Mesenchymal stem cell (in vitro differentiated cells and primary cell): ENCODE results near the gene FLT3.

ENCODE experiments used
- DNase-seq: peaks from one replicate; pipeline ENCODE4 v3.0.0-alpha.2; 2013
- H2AFZ ChIP-seq: one replicate; pipeline ENCODE4 v1.6.1; 2013; ENCODE audit warnings: low read depth, mild to moderate bottlenecking, control low read depth, inconsistent platforms, low read length, moderate library complexity
- H2AK5ac ChIP-seq: 2 replicates; pipeline ENCODE4 v1.6.1; 2013; ENCODE audit warnings: low read length, moderate library complexity, mild to moderate bottlenecking, inconsistent platforms; ENCODE audit not compliant: severe bottlenecking
- H2BK120ac ChIP-seq: one replicate; pipeline ENCODE4 v1.6.1; 2013; ENCODE audit warnings: low read depth, mild to moderate bottlenecking, inconsistent platforms, low read length, moderate library complexity
- H2BK12ac ChIP-seq, 2 experiments: one replicate each; pipeline ENCODE4 v1.6.1; 2013; ENCODE audit warnings: inconsistent platforms in 2 of 2, low read length in 2 of 2, mild to moderate bottlenecking in 2 of 2, moderate library complexity in 2 of 2, control low read depth in 1 of 2
- H2BK15ac ChIP-seq: one replicate; pipeline ENCODE4 v1.6.1; 2013; ENCODE audit warnings: mild to moderate bottlenecking, low read depth, inconsistent platforms; ENCODE audit not compliant: poor library complexity, severe bottlenecking
- H2BK5ac ChIP-seq: 2 replicates; pipeline ENCODE4 v1.6.1; 2013; ENCODE audit warnings: low read depth, mild to moderate bottlenecking, low read length, control low read depth, inconsistent platforms; ENCODE audit not compliant: poor library complexity, severe bottlenecking
- H3K14ac ChIP-seq, 2 experiments: one replicate each; pipeline ENCODE4 v1.6.1; 2013; ENCODE audit warnings: inconsistent platforms in 2 of 2, low read length in 2 of 2, control low read depth in 1 of 2, mild to moderate bottlenecking in 1 of 2, moderate library complexity in 1 of 2
- H3K18ac ChIP-seq, 2 experiments: one replicate each; pipeline ENCODE4 v1.6.1; 2013; ENCODE audit warnings: inconsistent platforms in 2 of 2, low read length in 2 of 2, control low read depth in 1 of 2, low read depth in 1 of 2, mild to moderate bottlenecking in 1 of 2
- H3K23ac ChIP-seq, 2 experiments: one replicate each; pipeline ENCODE4 v1.6.1; 2013; ENCODE audit warnings: inconsistent platforms in 2 of 2, low read length in 2 of 2, mild to moderate bottlenecking in 2 of 2, moderate library complexity in 2 of 2, control low read depth in 1 of 2
- H3K27ac ChIP-seq: 2 replicates; pipeline ENCODE4 v1.5.1; 2013; ENCODE audit warnings: mild to moderate bottlenecking, moderate library complexity, low read length, control low read depth, inconsistent platforms; ENCODE audit not compliant: poor library complexity, severe bottlenecking
- H3K27me3 ChIP-seq, 2 experiments: 2 replicates each; pipeline versions ENCODE4 v1.6.1 to v1.7.0; 2013; ENCODE audit warnings: low read length in 2 of 2, mild to moderate bottlenecking in 2 of 2, moderate library complexity in 2 of 2, control low read depth in 1 of 2, inconsistent platforms in 1 of 2; ENCODE audit not compliant: control insufficient read depth in 1 of 2, insufficient read depth in 1 of 2
- H3K36me3 ChIP-seq, 2 experiments: 2 replicates each; pipeline versions ENCODE4 v1.6.1 to v1.7.0; 2013; ENCODE audit warnings: low read length in 2 of 2, control low read depth in 1 of 2, inconsistent platforms in 1 of 2, low read depth in 1 of 2, mild to moderate bottlenecking in 1 of 2; ENCODE audit not compliant: insufficient read depth in 2 of 2, control insufficient read depth in 1 of 2
- H3K4ac ChIP-seq, 2 experiments: one replicate each; pipeline ENCODE4 v1.6.1; 2013; ENCODE audit warnings: inconsistent platforms in 2 of 2, low read length in 2 of 2, mild to moderate bottlenecking in 2 of 2, moderate library complexity in 2 of 2, control low read depth in 1 of 2, low read depth in 1 of 2
- H3K4me1 ChIP-seq: 2 replicates; pipeline ENCODE4 v1.6.1; 2013; ENCODE audit warnings: low read depth, low read length, control low read depth; ENCODE audit not compliant: control insufficient read depth, insufficient read depth
- H3K4me2 ChIP-seq: 2 replicates; pipeline ENCODE4 v1.6.1; 2013; ENCODE audit warnings: low read length, mild to moderate bottlenecking, inconsistent platforms; ENCODE audit not compliant: poor library complexity, severe bottlenecking
- H3K4me3 ChIP-seq, 2 experiments: 2 replicates each; pipeline versions ENCODE4 v1.5.1 to v1.7.0; 2013; ENCODE audit warnings: low read length in 2 of 2, mild to moderate bottlenecking in 2 of 2, control low read depth in 1 of 2, low read depth in 1 of 2; ENCODE audit not compliant: insufficient read depth in 1 of 2
- H3K79me1 ChIP-seq: replicated peaks from 2 replicates; pipeline ENCODE4 v1.6.1; 2013; ENCODE audit warnings: mild to moderate bottlenecking, control low read depth, low read length, inconsistent platforms; ENCODE audit not compliant: poor library complexity, severe bottlenecking
- H3K9ac ChIP-seq: 2 replicates; pipeline ENCODE4 v1.7.0; 2013; ENCODE audit warnings: mild to moderate bottlenecking, low read length, moderate library complexity
- H3K9me3 ChIP-seq: 2 replicates; pipeline ENCODE4 v1.7.0; 2013; ENCODE audit warnings: mild to moderate bottlenecking, low read length; ENCODE audit not compliant: control insufficient read depth
- H4K8ac ChIP-seq: one replicate; pipeline ENCODE4 v1.6.1; 2013; ENCODE audit warnings: inconsistent platforms, mild to moderate bottlenecking, low read length, moderate library complexity
- H4K91ac ChIP-seq: one replicate; pipeline ENCODE4 v1.6.1; 2013; ENCODE audit warnings: mild to moderate bottlenecking, low read length, inconsistent platforms
- WGBS: methylation state at CpG from one replicate; pipeline ENCODE4 v1.1.7; 2013; ENCODE audit warnings: mixed read lengths; 5-methylcytosine and 5-hydroxymethylcytosine counted together

The FLT3 gene

DNA sequence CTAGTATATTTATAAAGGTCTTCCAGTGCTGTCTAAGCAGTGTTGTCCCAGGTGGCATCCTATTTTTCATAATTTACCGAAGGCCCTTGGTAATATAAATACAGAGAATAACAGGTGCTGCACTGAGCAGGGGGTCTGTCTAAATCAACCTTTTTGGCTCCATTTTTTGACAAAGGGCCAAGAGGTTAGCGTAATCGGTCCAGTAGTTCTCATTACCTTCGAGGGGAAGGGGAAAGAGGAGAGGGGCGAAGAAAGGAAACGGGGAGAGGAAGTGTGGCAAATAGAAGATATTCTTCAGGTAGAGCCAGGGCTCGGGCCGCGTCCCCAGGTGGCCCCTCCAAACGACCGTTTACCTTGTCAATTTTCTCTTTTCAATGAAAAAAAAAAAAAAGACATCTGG lies 37.2 kb upstream of the FLT3 start:
- peak overlapping the region; percentile 75 for H3K4ac ChIP-seq
- peak overlapping the region; percentile 42 for H2AK5ac ChIP-seq
- peak overlapping the region in 1 of 2 experiments; percentile 99 for H3K18ac ChIP-seq
- peaks cover 3% of the 10 kb centered on the region for H3K79me1 ChIP-seq
- no peaks in the 10 kb centered on the region for H3K27me3 ChIP-seq
- 8% methylated on average over 3 of the region's 11 CpGs for WGBS
- no peak overlapping the region for H4K91ac ChIP-seq
- no peak overlapping the region for H2BK120ac ChIP-seq
- H3K9me3 ChIP-seq: no peaks in the 10 kb centered on the region
- no peaks in the 10 kb centered on the region for H3K36me3 ChIP-seq
- peak overlapping the region; percentile 21 to 89 for H2BK12ac ChIP-seq
- H3K27ac ChIP-seq: peak overlapping the region; percentile 53
- peak overlapping the region; percentile 69 for H3K4me2 ChIP-seq
- no peak overlapping the region for H2AFZ ChIP-seq
- H2BK15ac ChIP-seq: no peak overlapping the region
- H4K8ac ChIP-seq: no peak overlapping the region
- H2BK5ac ChIP-seq: peak overlapping the region; percentile 97
- H3K4me1 ChIP-seq: peaks cover 6% of the 10 kb centered on the region
- peak overlapping the region in 1 of 2 experiments; percentile 74 for H3K14ac ChIP-seq
- no peak for DNase-seq
- peak overlapping the region; percentile 99 for H3K9ac ChIP-seq
- no peak overlapping the region for H3K23ac ChIP-seq
- peak overlapping the region; percentile 91 to 94 for H3K4me3 ChIP-seq

DNA sequence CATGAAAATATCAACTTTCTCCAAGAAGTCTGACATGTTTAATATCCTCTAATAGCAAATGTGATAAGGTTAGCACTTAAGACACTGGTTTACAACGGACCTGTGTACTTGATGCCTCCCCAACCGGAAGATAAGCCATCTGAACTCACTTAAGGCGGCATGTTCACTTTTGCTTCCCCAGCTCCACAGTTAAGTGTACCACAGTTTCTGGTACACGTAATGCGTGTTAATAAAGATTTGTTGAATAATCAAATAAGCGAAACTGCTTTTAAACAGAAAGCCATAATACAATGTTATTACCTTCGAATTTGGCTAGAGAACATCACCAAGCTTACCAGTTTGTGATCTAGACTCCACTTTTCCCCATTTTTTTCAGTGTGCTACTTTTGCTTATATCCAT lies 36.5 kb upstream of the FLT3 start:
- Histone ChIP-seq H3K9me3 (no peaks in the 10 kb centered on the region), H2BK15ac (no peak overlapping the region), H3K27me3 (no peaks in the 10 kb centered on the region), H3K36me3 (no peaks in the 10 kb centered on the region), H3K9ac (peak overlapping the region; percentile 99), H2BK12ac (no peak overlapping the region), H3K4me2 (peak overlapping the region; percentile 2), H4K8ac (no peak overlapping the region), H2BK5ac (no peak overlapping the region), H3K79me1 (peaks cover 3% of the 10 kb centered on the region), H2BK120ac (no peak overlapping the region), H3K18ac (no peak overlapping the region), H3K4me3 (peak overlapping the region in 1 of 2 experiments; percentile 94), H2AFZ (no peak overlapping the region), H2AK5ac (no peak overlapping the region), H3K23ac (no peak overlapping the region), H3K4ac (no peak overlapping the region), H3K27ac (no peak overlapping the region), H3K14ac (no peak overlapping the region), H3K4me1 (peaks cover 6% of the 10 kb centered on the region), H4K91ac (no peak overlapping the region)
- DNase-seq: peak; percentile 12
- 80% methylated on average over 7 of the region's 7 CpGs for WGBS

DNA sequence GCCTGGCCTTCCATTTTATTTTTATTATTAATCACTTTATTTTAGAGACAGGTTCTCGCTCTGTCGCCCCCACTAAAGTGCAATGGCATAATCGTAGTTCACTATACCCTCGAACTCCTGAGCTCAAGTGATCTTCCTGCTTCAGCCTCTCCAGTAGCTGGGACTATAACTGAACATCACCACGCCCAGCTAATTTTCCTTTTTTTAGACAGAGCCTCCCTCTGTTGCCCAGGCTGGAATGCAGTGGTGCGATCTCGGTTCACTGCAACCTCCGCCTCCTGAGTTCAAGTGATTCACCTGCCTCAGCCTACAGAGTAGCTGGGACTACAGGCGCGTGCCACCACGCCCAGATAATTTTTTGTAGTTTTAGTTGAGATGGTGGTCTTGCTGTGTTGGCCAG lies 31.3 kb upstream of the FLT3 start:
- no peak overlapping the region for H3K9ac ChIP-seq
- no peak overlapping the region for H2BK12ac ChIP-seq
- no peak overlapping the region for H2BK5ac ChIP-seq
- no peaks in the 10 kb centered on the region for H3K27me3 ChIP-seq
- H3K36me3 ChIP-seq: no peaks in the 10 kb centered on the region
- H2AFZ ChIP-seq: no peak overlapping the region
- no peak overlapping the region for H2AK5ac ChIP-seq
- no peaks in the 10 kb centered on the region for H3K4me1 ChIP-seq
- H3K4ac ChIP-seq: no peak overlapping the region
- no peak overlapping the region for H3K18ac ChIP-seq
- no peak overlapping the region for H3K14ac ChIP-seq
- no peak overlapping the region for H3K23ac ChIP-seq
- no peak overlapping the region for H4K91ac ChIP-seq
- no peak overlapping the region for H2BK120ac ChIP-seq
- no peak overlapping the region for H3K4me3 ChIP-seq
- H4K8ac ChIP-seq: no peak overlapping the region
- peaks cover 3% of the 10 kb centered on the region for H3K79me1 ChIP-seq
- WGBS: 94% methylated on average over 11 of the region's 11 CpGs
- H3K27ac ChIP-seq: no peak overlapping the region
- DNase-seq: no peak
- H2BK15ac ChIP-seq: no peak overlapping the region
- H3K4me2 ChIP-seq: no peak overlapping the region
- H3K9me3 ChIP-seq: no peaks in the 10 kb centered on the region

DNA sequence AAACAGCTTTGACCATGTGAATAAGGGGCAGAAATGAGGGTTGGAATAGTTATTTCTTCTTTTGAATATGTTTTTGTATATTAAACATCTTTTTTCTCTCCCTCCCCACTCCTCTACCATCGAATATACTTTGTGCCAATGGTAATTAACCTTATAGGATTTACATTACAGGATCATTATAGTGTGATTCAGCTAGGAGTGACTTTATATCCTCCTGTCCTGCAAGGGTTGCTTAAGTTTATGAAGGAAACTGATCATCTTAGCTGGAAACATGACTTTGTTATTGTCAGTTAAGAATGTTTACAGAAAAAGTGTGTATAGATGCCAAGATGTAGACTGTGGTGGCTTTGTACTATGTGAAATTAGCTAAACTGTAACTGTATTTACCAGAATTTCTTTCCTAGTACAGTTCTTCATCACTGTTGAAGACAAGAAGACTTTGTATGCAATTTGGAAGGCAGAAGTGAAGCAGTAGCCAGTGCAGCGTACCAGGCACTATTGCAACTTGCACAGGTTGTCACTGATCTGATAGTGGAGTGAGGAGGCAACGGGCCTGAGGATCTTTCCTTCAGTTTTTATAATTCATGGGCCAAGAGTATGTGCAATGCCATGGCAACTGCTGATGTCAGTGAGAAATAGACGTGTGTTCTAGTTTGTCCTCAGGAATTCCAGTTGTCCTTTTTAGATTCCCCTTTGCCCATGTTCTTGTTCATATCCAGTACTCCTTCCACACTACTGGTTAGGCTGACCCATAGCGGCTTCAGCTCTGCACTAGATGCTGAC lies 29.7 kb upstream of the FLT3 start:
- no peaks in the 10 kb centered on the region for H3K4me1 ChIP-seq
- no peak overlapping the region for H3K4ac ChIP-seq
- no peak overlapping the region for H3K9ac ChIP-seq
- no peaks in the 10 kb centered on the region for H3K36me3 ChIP-seq
- H2BK12ac ChIP-seq: no peak overlapping the region
- no peak overlapping the region for H3K14ac ChIP-seq
- H3K27ac ChIP-seq: no peak overlapping the region
- H3K4me2 ChIP-seq: no peak overlapping the region
- 83% methylated on average over 4 of the region's 5 CpGs for WGBS
- no peak overlapping the region for H3K23ac ChIP-seq
- peak; percentile 28 for DNase-seq
- H4K8ac ChIP-seq: no peak overlapping the region
- no peak overlapping the region for H2AK5ac ChIP-seq
- no peaks in the 10 kb centered on the region for H3K9me3 ChIP-seq
- peaks cover 3% of the 10 kb centered on the region for H3K79me1 ChIP-seq
- H2BK5ac ChIP-seq: no peak overlapping the region
- no peaks in the 10 kb centered on the region for H3K27me3 ChIP-seq
- H2AFZ ChIP-seq: no peak overlapping the region
- H3K18ac ChIP-seq: no peak overlapping the region
- no peak overlapping the region for H2BK120ac ChIP-seq
- no peak overlapping the region for H4K91ac ChIP-seq
- H2BK15ac ChIP-seq: no peak overlapping the region
- no peak overlapping the region for H3K4me3 ChIP-seq
